ENCODE data around the gene CFAP299.
"Not testable (repeated sequence)": the region's sequence is repeated elsewhere in the genome, so short reads cannot be mapped to it uniquely, and the experiment has no call there.

CFAP299 gene

DNA sequence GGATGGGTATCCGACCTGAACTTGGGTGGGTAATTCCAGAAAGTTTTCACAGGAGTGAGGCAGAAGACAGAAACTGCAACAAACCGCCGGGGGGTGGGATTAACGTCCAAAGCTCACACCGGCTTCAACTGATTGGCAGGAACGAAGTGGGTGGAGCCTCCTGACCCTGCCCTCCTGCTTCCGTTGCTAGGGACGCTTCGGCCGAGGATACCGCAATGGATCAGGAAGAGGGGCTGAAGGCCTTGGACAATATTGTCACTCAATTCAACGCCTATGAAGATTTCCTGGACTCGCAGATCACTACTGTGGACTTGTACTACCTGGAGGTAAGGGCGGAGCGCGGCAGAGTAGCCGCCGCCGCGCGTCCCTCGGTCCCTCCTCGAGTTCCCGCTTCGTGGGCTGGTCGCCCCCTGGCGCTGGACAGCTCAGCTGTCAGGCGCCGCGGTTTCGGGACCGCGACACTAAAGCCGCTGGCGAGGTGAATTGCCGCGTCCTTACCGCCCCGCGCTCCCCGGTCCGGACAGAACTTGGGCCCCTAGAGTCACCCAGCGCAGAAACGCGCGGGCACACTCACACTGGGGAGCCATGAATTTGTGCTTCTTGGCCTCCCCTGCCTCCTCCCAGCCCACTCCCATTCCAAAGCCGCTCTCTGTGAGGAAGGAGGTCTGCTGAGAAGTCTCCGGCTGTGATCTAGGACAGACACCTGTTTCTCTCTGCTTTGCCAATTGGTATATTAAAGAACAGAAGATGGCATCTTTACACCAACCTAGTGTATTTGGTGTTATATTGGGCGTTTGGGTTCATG lies at the start of gene CFAP299:
CFAP299 (plus strand) TSS at position 177 of the 805 bp plus-strand sequence.
- H3K4me2 ChIP-seq = no peak within 1 kb of the TSS
- no peak within 1 kb of the TSS; a peak in 1 of 20 replicates for H3K4me3 ChIP-seq

DNA sequence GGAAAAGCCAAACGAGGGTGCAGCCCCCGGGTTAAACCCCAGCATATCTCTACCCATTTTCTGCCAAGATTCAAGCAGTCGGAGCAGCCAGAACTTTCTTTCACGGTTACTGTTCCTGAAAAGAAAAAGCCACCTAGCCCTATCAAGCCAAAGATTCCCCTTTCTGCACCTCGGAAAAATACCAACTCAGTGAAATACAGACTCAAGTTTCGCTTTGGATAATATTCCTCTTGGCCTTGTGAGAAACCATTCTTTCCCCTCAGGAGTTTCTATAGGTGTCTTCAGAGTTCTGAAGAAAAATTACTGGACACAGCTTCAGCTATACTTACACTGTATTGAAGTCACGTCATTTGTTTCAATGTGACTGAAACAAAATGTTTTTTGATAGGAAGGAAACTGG lies 49.1 kb upstream of the CFAP299 start:
- Histone ChIP-seq H3K27me3 (no peaks in the 10 kb centered on the region), H3K27ac (no peak overlapping the region), H3K4me2 (no peak overlapping the region), H4K20me1 (no peaks in the 10 kb centered on the region), H3K9ac (no peak overlapping the region), H3K4me3 (no peak overlapping the region), H3K36me3 (no peaks in the 10 kb centered on the region), H3K9me3 (replicated peaks in 1 of 11) (no peaks in the 10 kb centered on the region), H3K4me1 (no peaks in the 10 kb centered on the region)
- no peak for TF ChIP-seq Cebpa-rat (IDR thresholded peaks at IDR 0.05)

More for the DNA sequence above, at the start of gene CFAP299:
- no peaks in the 10 kb centered on the region for H3K36me3 ChIP-seq
- no peak within 1 kb of the TSS for H3K9ac ChIP-seq
- no peak within 1 kb of the TSS for H3K27ac ChIP-seq
- TF ChIP-seq Cebpa-rat (IDR thresholded peaks at IDR 0.05) = no peak
- H3K4me1 ChIP-seq = no peaks in the 10 kb centered on the region
- H4K20me1 ChIP-seq = no peaks in the 10 kb centered on the region
- no peaks in the 10 kb centered on the region for H3K27me3 ChIP-seq
- H3K9me3 ChIP-seq (replicated peaks in 1 of 11) = peaks cover 9 to 20% (median 13%) of the 10 kb centered on the region in 11 experiments; a peak in 19 of 22 replicates

GRCh38 chr4:80290665-80291064 lies 44.9 kb upstream of the CFAP299 start:
- H3K36me3 ChIP-seq; H3K9ac ChIP-seq; H3K27ac ChIP-seq; H3K4me2 ChIP-seq; H3K27me3 ChIP-seq; H3K4me3 ChIP-seq; H3K9me3 ChIP-seq (replicated peaks in 1 of 11); H4K20me1 ChIP-seq; H3K4me1 ChIP-seq: not testable (repeated sequence)

DNA sequence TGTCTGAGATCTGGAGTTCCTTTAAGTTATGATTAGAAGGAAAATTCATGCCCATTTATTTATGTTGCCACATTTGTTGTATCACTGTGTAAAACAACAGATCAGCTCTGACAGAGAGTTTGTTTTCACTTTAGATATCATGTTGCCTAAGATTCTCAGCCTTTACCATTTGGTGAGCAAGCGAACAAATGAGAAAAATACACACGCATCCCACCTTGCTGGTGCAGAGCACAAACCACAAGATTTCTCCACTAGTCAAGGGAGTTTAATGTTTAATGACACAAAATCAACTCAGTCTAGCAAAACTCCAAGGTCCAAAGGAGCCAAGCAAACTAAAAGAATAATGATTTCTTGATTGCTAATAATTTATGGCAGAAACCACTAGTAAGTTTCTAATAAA lies 41.3 kb upstream of the CFAP299 start:
- Histone ChIP-seq H3K9me3 (replicated peaks in 1 of 11) (no peaks in the 10 kb centered on the region), H3K4me3 (no peak overlapping the region), H3K27ac (no peak overlapping the region), H3K4me1 (no peaks in the 10 kb centered on the region), H3K36me3 (no peaks in the 10 kb centered on the region), H4K20me1 (no peaks in the 10 kb centered on the region), H3K27me3 (no peaks in the 10 kb centered on the region), H3K9ac (no peak overlapping the region), H3K4me2 (no peak overlapping the region)
- TF ChIP-seq Cebpa-rat (IDR thresholded peaks at IDR 0.05) = no peak

DNA sequence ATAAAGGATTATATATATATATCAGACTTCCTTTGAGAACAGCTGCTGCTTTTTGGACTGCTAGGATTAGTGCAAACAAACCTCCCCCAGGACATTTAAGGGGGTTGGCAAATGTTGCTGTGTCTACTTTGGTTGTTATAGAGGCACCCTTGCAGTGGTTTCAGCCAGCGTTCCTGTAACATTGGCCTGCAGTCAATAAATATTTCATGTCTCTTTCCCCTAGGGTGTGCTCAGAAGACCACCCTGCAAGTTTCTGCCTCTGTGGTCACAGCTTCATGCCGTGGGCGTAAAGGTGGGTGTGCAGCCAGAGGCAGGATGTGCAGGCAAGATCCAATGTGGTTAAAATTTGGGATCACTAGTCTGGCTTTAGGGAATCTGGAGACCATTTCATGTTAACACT lies 40.2 kb upstream of the CFAP299 start:
- no peak for TF ChIP-seq Cebpa-rat (IDR thresholded peaks at IDR 0.05)
- H3K36me3 ChIP-seq = no peaks in the 10 kb centered on the region
- H3K4me3 ChIP-seq = no peak overlapping the region
- no peaks in the 10 kb centered on the region for H3K9me3 ChIP-seq (replicated peaks in 1 of 11)
- H3K27ac ChIP-seq = no peak overlapping the region
- H3K27me3 ChIP-seq = no peaks in the 10 kb centered on the region
- H3K4me2 ChIP-seq = no peak overlapping the region
- no peaks in the 10 kb centered on the region for H4K20me1 ChIP-seq
- no peak overlapping the region for H3K9ac ChIP-seq
- no peaks in the 10 kb centered on the region for H3K4me1 ChIP-seq

GRCh38 chr4:80295826-80296225 lies 39.7 kb upstream of the CFAP299 start:
- H3K4me1 ChIP-seq = no peaks in the 10 kb centered on the region
- no peaks in the 10 kb centered on the region for H3K36me3 ChIP-seq
- no peak for TF ChIP-seq Cebpa-rat (IDR thresholded peaks at IDR 0.05)
- H3K9me3 ChIP-seq (replicated peaks in 1 of 11) = no peaks in the 10 kb centered on the region
- H3K27me3 ChIP-seq = no peaks in the 10 kb centered on the region
- no peak overlapping the region for H3K9ac ChIP-seq
- no peaks in the 10 kb centered on the region for H4K20me1 ChIP-seq
- no peak overlapping the region for H3K27ac ChIP-seq
- H3K4me3 ChIP-seq = no peak overlapping the region
- no peak overlapping the region for H3K4me2 ChIP-seq

DNA sequence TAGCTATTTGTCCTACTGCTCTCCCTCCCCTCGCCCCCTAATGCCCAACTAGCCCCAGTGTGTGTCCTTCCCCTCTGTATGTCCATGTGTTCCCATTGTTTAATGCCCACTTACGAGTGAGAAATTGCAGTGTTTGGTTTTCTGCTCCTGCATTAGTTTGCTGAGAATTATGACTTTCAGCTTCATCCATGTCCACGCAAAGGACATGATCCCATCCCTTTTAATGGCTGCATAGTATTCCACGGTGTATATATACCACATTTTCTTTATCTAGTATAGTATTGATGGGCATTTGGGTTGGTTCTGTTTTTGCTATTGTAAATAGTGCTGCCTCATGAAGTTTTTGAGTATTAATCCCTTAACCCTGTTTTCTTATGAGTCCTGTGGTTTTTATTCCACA lies 33.6 kb upstream of the CFAP299 start:
- Histone ChIP-seq H3K9ac (no peak overlapping the region), H3K9me3 (replicated peaks in 1 of 11) (peaks cover 0 to 10% (median 7%) of the 10 kb centered on the region in 11 experiments; a peak in 14 of 22 replicates), H3K27ac (no peak overlapping the region), H4K20me1 (no peaks in the 10 kb centered on the region), H3K4me1 (no peaks in the 10 kb centered on the region), H3K36me3 (no peaks in the 10 kb centered on the region), H3K4me3 (no peak overlapping the region), H3K4me2 (no peak overlapping the region), H3K27me3 (no peaks in the 10 kb centered on the region)
- no peak for TF ChIP-seq Cebpa-rat (IDR thresholded peaks at IDR 0.05)

DNA sequence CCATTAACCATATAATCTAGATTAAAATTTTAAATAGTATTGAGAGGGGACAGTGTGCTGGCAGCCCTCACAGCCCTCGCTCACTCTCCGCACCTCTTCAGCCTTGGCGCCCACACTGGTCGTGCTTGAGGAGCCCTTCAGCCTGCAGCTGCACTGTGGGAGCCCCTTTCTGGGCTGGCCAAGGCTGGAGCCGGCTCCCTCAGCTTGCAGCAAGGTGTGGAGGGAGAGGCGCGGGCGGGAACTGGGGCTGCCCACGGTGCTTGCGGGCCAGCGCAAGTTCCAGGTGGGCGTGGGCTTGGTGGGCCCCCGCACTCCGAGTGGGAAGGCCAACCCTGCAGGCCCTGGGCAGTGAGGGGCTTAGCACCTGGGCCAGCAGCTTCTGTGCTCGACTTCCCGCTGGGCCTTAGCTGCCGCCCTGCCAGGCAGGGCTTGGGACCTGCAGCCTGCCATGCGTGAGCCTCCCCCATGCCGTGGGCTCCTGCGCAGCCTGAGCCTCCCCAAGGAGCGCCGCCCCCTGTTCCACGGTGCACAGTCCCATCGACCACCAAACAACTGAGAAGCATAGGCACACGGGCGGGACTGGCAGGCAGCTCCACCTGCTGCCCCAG lies 32.8 kb upstream of the CFAP299 start:
- Histone ChIP-seq H3K36me3 (no peaks in the 10 kb centered on the region), H3K9ac (no peak overlapping the region), H3K27ac (no peak overlapping the region), H3K4me3 (no peak overlapping the region), H4K20me1 (no peaks in the 10 kb centered on the region), H3K9me3 (replicated peaks in 1 of 11) (peaks cover 0 to 10% (median 7%) of the 10 kb centered on the region in 11 experiments; a peak in 14 of 22 replicates), H3K27me3 (no peaks in the 10 kb centered on the region), H3K4me1 (no peaks in the 10 kb centered on the region), H3K4me2 (no peak overlapping the region)
- TF ChIP-seq Cebpa-rat (IDR thresholded peaks at IDR 0.05) = no peak

- Histone ChIP-seq H4K20me1 (no peaks in the 10 kb centered on the region), H3K9ac (no peak overlapping the region), H3K9me3 (replicated peaks in 1 of 11) (peaks cover 0 to 10% (median 7%) of the 10 kb centered on the region in 11 experiments; a peak in 14 of 22 replicates), H3K27me3 (no peaks in the 10 kb centered on the region), H3K4me2 (no peak overlapping the region), H3K27ac (no peak overlapping the region), H3K36me3 (no peaks in the 10 kb centered on the region), H3K4me3 (no peak overlapping the region), H3K4me1 (no peaks in the 10 kb centered on the region)
- no peak for TF ChIP-seq Cebpa-rat (IDR thresholded peaks at IDR 0.05)
Measured at GRCh38 chr4:80305466-80305865, 30.1 kb upstream of the CFAP299 start.

- Histone ChIP-seq H4K20me1 (no peaks in the 10 kb centered on the region), H3K9ac (no peak overlapping the region), H3K27ac (no peak overlapping the region), H3K27me3 (no peaks in the 10 kb centered on the region), H3K9me3 (replicated peaks in 1 of 11) (peaks cover 0 to 10% (median 7%) of the 10 kb centered on the region in 11 experiments; a peak in 14 of 22 replicates), H3K36me3 (no peaks in the 10 kb centered on the region), H3K4me2 (no peak overlapping the region), H3K4me3 (no peak overlapping the region), H3K4me1 (no peaks in the 10 kb centered on the region)
- TF ChIP-seq Cebpa-rat (IDR thresholded peaks at IDR 0.05) = no peak
Measured at GRCh38 chr4:80306260-80306659, 29.3 kb upstream of the CFAP299 start.

All from BLaER1 treated with 17β-estradiol and CSF1 and Interleukin-3, amounts not matched to agents 10 nM and 100 nM (cell line).